GM18517 (cell line): ENCODE measurements around the gene CHST14.

ENCODE experiments used
- ATAC-seq: cut with Tn5 transposase; IDR thresholded peaks from one replicate; pipeline ENCODE4 v1.9.1; 2021; ENCODE audit warnings: mild to moderate bottlenecking, moderate library complexity; ENCODE audit not compliant: unreplicated experiment

Gene CHST14

GRCh38 chr15:40470423-40471104, at the start of gene CHST14:
Gene CHST14 (plus strand): TSS chr15:40470984. CDS start chr15:40471214, 230 bp downstream.
- ATAC-seq: no peak

- no peak for ATAC-seq
These were observed 49.3 kb upstream of the CHST14 start for GRCh38 chr15:40421246-40422157.

GRCh38 chr15:40424483-40425115, 46.2 kb upstream of the CHST14 start:
- no peak for ATAC-seq

- no peak for ATAC-seq
These were observed 45.1 kb upstream of the CHST14 start for GRCh38 chr15:40425681-40426080.

GRCh38 chr15:40427188-40427587, 43.6 kb upstream of the CHST14 start:
- ATAC-seq: no peak

- ATAC-seq: no peak
These were observed 42.6 kb upstream of the CHST14 start for GRCh38 chr15:40428185-40428584.

- ATAC-seq: no peak
These were observed 41.6 kb upstream of the CHST14 start for GRCh38 chr15:40429068-40429710.

GRCh38 chr15:40430271-40430805, 40.4 kb upstream of the CHST14 start:
- no peak for ATAC-seq

- no peak for ATAC-seq
These were observed 35.6 kb upstream of the CHST14 start for GRCh38 chr15:40435023-40435709.

- no peak for ATAC-seq
These were observed 35.1 kb upstream of the CHST14 start for GRCh38 chr15:40435710-40436089.

- ATAC-seq: no peak
These were observed 34.5 kb upstream of the CHST14 start for GRCh38 chr15:40436116-40436891.

GRCh38 chr15:40436892-40437751, 33.7 kb upstream of the CHST14 start:
- ATAC-seq: no peak

- ATAC-seq: no peak
These were observed 32.8 kb upstream of the CHST14 start for GRCh38 chr15:40437752-40438687.

- no peak for ATAC-seq
These were observed 32.1 kb upstream of the CHST14 start for GRCh38 chr15:40438712-40439111.

GRCh38 chr15:40439461-40439959, 31.3 kb upstream of the CHST14 start:
- no peak for ATAC-seq

GRCh38 chr15:40439960-40440742, 30.6 kb upstream of the CHST14 start:
- ATAC-seq: no peak
